Amniotic epithelial cell (primary cell): ENCODE measurements around the gene MYD88.

Experiments used
- DNase-seq: peaks from one replicate; pipeline ENCODE4 v3.0.0-alpha.2; 2010; ENCODE audit warnings: low read depth

MYD88 gene

DNA sequence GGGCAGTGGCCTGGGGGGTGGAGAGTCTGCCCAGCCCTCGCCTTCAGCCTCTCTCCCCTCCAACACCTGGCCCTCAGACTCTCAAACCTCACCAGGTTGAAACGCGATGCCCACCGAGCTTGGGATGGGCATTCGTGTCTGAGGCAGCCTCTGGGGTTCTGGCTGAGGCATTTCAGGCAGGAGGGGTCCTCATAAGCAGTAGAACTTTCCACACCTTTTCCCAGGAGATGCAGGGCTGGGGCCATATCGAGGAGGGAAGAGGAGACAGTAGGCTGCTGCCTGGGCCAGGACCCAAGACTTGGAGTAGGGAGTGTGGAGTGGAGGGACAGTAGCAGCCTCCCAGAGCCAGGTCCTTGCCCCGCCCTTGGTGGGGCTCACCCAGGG lies 26.1 kb upstream of the MYD88 start:
- no peak for DNase-seq

DNA sequence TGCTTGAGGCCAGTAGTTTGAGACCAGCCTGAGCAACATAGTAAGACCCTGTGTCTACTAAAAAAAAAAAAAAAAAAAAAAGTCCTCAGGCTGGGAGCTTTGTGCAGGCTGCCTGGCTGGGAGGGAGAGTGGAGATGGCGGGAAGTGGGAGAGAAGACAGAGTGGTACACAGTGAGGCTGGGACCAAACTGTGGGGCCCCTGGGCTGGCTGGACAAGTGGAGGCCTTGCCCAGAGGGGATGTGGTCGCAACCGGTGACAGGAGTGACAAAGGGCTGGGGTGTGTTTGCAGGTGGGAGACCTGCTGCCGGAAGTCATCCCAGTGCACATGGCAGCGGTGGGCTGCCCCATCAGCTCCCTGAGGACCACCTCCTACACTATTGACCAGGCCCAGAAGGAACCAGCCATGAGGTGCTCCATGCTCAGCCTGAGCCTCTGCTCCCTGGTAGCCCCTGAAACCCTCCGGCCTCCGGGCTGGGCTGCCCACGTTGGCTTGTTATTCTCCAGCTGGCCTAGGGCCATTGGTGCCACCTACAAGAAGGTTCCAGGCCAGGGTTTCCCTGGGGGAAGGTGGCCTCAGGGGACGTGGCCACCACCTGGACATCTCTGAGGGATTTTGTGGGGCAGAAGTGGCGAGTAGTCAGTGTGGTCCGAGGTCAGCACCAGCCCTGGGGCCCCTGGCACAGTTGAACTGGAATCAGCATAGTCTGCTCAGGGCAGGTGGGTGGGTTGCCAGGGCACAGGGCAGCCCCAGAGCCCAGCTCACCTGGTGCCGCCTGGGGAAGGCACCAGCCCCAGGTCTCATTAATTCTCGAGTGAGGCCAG lies 24.2 kb upstream of the MYD88 start:
- DNase-seq, result no peak

DNA sequence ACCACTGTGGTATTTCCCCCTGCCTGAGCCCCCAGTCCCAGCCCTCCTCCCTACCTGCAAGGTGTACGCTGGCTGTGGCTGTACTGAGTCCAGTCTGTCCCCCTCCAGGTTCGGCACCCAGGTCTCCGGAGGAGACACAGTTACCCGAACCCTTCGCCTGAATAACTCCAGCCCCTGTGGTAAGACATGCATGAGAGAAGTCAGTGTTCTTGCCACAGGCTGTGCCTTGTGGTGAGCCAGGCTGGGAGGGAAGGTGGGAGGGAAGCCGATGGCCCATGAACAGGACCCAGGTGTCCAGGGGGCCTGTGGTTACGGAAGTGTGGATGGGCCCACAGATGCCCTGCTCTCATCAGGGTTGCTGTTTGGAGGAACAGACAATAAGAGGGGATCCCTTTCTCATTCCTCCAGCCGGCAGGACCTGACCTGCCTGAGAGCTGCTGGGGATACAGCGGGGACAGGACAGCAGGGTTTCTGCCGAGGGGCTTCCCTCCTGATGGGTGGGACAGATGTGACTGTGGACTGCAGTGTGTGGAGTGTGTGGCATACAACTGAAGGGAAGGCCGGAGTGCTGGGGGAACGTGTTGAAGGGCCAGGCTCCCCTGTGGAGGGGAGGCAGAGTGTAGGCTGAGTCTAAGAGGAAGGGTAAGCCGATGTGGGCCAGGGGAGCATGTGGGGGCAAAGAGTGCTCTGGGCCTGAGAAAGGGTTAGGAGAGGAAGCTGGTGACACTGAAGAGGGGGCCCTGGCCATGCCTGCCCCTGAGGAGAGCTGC lies 23.4 kb upstream of the MYD88 start:
- DNase-seq, result no peak

DNA sequence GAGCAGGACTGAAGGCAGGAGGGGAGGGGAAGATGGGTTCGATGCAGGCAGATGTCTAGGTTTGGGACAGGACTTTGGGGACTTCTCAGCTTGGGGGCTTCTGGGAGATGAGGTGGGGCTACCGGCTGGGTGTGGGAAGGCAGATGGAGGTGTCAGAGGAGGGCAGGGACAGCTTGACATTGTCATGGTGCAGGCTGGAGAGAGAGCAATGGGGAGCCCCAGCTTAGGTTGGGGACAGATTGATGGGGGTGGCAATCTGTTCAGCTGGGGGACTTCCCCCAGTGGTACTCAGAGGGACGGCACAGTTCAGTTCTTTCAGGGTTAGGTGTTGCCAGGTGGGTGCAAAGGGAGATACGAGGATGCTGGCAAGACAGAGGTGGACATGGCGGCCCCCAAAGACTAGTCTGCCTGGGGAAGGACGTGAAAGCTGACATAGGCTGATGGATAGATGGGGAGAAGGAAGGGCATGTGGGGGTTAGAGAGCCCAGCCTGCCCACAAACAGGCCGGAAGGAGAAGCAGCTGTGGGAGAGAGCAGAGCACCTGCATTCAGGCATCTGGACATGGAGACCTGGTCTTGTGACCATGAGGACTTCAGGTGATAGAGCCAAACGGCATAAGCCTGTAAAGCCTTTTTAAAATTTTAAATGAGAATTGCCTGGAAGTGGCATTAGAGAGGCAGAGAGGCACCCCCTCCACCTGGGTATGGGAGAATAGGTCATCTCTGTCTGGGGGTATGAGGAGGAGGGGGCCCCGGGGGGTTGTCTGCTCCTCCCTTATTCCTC lies 22.6 kb upstream of the MYD88 start:
- no peak for DNase-seq

DNA sequence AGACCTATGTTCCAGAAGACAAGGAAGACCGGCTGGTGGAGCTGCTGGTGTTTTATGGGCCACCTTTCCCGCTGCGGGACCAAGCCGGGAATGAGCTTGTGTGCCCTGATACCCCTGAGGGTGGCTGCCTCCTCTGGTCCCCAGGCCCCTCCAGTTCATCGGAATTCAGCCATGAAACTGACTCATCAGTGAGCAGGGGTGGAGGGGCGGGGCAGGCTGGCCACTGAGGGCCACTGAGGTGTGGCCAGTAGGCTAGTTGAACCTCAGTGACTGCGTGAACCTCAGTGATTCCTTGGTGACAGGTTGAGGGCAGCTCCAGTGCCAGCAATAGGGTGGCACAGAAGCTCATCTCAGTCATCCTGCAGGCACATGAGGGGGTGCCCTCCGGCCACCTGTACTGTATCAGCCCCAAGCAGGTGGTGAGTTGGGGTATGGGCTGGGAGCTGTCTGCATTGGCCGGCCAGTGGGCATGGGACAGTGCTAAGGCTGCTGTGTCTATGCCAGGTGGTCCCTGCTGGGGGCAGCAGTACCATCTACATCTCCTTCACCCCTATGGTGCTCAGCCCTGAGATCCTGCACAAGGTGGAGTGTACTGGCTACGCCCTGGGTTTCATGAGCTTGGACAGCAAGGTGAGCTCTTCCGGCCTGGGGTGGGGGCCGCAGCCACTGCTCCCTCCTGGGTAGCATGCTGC lies 21.8 kb upstream of the MYD88 start:
- no peak for DNase-seq

DNA sequence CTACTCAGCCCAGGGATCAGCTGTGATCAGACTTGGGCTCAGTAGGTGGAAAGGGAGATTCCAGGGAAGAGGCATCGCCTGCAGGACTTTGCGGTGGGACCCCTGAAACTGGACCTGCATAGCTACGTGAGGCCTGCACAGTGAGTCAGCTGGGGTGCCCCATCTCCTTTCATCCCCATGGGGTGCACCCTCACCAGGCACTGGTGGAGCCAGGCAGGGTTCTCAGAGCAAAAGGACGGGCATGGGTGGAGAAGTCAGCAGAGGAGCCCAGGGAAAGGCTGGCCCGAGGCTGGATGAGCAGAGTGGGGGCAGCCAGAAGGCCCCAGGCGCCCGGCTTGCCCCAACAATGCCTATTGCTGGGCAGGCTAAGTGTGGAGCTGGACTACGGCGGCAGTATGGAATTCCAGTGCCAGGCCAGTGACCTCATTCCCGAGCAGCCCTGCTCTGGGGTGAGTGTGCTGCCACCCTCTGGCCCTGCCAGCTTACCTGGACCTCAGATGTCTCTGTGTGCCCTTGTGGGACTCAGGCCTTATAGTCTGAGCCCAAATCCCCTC lies 21.2 kb upstream of the MYD88 start:
- DNase-seq, result no peak

DNA sequence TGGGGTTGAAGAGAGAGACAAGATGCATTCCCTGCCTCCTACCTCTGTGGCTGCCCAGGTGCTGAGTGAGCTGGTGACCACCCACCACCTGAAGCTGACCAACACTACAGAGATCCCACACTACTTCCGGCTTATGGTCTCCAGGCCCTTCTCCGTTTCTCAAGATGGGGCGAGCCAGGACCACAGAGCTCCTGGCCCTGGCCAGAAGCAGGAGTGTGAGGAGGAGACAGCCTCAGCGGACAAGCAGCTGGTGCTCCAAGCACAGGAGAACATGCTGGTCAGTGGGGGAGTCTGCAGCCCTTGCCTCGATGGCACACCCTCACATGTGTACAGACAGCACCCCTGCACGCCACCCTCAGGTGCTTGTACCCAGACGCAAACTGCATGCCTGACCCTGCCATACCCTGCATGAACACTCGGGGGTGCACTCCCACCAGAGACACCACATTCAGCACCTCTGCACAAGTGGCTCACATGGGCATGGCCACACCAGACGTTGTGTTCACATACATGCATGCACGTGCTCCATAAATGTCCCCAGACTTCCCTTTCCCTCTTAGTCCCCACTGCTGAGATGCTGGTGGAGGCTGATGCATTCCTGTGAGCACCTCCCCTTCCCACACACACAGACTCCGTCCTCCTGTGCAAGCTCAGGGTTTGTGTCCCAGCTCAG lies 20.6 kb upstream of the MYD88 start:
- DNase-seq, result peak; percentile 57

DNA sequence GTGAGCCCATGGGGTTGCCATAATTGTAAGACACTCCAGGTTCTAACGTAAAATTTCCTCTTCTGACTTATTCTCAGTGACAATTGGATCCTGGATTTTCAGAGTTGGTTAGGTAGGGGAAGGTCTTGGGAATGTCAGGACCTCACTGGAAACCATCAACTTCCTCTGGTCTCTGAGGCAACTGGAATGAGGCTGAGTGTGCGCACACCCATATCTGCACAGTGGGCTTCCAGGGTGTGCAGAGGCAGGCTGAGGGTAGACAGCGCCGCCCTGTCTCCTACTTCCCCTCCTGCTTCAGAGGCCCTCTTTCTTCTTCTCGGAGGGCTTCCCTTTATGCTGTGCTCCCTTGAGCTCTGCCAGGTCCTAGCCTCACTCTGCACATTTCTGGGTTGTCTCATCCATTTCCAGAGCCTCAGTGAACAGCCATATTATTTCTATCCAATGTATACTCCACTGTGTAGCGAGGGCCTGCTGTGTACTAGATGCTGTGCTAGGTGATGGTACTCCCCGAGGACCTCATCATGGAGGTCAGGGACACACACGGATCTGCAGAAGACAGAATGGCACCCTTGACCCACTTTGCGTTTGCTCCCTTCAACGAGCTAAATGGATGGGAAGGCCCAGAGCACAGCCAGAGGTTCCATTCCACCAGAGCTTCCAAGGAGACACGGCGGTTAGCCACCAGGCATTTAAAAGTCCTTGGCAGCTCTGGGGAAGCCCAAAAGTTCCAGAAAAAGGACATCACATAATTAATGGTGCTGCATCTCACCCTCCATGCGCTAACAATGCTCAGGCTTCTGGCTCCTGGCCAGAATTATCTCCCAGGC lies 19.8 kb upstream of the MYD88 start:
- DNase-seq, result no peak

DNA sequence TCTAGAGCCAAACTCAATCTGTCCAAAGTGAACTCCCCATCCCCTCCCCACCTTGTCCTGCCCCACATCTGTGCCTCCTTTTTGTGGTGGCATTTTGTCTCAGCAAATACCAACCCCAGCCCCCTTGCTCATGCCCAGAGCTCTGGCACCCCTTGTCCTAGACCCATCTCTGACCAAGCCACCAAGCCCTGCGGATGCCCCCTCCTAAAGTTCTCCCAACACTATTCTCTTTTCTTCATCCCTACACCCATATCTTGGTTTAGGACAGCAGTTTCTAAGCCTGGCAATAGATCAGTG lies 19.3 kb upstream of the MYD88 start:
- no peak for DNase-seq

DNA sequence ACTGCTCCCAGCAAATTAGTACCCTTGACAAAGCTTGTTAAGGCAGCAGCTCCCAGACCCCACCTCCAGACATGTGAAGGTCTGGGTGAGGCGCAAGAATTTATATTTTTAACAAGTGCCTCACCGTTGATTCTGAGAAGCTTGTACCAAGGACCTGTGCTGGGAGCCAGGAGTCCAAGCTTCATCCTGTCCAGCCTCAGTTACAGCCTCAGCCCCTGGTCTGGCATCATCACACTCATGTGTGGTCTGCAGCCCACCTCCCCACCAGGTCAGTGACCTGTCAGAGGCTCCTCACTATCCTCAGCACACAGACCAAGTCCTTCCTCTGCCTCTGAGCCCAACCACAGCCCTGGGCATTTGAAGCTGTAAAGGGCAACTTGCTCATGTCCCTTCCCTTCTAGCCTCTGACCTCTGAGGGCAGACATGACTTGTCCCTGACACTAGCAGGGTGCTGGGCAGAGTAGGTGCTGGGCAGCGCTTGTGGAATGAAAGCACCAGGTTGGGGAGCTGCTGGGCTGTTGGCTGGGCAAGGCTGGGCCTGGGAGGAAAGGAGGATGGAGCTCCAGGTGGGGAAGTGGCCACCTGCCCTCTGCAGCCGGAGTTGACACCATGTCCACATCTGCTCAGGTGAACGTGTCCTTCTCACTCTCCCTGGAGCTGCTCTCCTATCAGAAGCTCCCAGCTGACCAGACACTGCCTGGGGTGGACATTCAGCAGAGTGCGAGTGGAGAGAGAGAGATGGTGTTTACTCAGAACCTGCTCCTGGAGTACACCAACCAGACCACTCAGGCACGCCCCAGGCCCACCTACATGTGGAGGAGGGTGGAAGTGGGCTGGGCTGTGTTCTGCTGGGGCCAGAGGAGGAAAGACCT lies 18.4 kb upstream of the MYD88 start:
- DNase-seq, result no peak

DNA sequence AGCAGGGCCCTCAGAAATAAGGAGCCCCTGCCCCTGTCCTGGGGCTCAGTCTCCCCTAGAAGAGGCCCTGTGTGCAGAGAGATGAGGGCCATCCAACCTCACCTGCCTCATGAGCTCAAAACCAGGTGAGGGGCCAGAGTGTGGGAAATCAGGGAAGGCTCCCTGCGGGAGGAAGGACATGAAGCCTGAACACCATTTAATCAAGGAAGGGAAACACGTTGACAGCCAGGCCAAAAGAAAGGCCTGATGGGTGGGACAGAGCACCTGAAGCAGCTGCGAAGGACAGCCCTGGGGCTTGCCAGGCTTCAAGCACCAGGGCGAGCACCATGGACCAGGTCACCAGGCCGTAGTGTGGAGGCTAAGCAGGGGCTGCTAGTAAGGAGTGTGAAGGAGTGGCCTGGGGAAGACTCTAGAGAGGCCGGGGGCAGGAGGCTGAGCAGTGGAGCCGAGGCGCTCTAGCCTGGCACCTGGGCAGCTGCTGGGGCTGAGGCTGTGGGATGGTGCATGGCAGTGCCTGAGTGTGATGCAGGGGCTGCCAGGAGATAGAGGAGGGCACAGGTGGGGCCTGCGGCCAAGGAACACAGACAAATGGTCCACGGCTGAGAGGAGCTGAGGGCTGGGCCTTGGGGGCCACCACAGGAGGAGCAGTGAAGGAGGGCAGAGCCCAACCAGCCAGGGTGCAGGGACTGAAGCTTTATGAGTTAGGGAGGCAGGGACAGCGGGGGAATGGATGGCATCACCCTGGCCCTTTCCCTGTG lies 17.6 kb upstream of the MYD88 start:
- DNase-seq, result no peak

DNA sequence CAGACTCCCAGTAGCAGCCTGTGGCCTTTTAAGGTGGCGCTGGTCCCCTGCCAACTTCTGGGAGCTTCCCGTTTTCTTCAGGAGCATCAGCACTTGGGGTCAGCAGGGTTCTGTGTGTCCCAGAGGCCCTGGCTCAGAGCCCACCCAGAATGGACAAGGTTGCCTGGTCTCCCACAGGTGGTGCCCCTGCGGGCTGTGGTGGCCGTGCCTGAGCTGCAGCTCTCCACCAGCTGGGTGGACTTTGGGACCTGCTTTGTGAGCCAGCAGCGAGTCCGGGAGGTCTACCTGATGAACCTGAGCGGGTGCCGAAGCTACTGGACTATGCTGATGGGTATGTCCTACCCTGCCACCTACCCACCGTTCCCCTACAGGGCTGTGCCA lies 17.0 kb upstream of the MYD88 start:
- no peak for DNase-seq

DNA sequence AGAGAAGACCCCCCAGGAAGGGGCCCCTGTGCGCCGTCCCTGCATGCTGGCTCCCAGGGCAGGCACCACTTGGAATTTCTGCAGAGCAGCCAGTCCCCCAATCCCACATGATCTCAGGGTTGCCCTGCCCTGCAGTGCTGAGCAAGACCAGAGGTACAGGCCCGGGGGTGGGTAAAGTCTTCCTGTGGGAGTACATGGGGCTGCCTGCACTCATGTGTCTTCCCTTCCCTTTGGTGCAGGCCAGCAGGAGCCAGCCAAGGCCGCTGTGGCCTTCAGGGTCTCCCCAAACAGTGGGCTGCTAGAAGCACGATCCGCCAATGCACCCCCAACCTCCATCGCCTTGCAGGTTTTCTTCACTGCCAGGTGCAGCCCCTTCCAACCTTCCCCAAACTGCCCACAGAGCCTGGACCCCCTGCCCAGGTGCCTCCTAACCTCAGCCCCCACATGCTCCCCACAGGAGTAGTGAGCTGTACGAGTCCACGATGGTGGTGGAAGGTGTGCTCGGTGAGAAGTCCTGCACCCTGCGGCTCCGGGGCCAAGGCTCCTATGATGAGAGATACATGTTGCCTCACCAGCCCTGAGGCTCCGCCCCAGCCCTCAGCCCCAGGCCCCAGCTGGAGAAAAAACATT lies 16.5 kb upstream of the MYD88 start:
- no peak for DNase-seq

DNA sequence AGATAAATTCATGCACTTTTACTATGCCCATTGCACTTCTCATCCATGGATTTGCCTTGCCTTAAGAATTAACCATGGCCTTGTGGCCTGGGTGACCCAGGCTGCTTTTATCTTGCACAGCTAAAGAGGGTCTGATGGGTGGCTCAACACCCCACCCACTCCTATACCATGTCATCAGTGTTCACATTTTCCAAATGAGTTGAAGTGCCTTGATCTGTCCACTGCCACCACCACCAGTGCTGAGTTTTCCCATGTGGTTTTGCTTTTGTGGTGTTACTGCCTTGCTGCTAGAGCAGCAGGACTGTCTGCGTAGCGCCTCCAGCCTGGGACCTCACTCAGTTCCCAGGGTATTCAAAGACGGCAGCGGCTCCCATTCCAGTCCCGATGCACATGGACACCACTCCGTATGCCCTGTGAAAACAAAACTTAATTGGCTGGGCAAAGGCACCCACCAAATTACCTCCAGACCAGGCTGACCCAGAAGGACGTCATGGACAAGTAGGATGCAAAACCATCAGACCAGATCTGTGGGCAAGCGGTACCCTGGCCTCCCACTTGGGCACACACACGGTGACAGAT lies 15.7 kb upstream of the MYD88 start:
- no peak for DNase-seq

DNA sequence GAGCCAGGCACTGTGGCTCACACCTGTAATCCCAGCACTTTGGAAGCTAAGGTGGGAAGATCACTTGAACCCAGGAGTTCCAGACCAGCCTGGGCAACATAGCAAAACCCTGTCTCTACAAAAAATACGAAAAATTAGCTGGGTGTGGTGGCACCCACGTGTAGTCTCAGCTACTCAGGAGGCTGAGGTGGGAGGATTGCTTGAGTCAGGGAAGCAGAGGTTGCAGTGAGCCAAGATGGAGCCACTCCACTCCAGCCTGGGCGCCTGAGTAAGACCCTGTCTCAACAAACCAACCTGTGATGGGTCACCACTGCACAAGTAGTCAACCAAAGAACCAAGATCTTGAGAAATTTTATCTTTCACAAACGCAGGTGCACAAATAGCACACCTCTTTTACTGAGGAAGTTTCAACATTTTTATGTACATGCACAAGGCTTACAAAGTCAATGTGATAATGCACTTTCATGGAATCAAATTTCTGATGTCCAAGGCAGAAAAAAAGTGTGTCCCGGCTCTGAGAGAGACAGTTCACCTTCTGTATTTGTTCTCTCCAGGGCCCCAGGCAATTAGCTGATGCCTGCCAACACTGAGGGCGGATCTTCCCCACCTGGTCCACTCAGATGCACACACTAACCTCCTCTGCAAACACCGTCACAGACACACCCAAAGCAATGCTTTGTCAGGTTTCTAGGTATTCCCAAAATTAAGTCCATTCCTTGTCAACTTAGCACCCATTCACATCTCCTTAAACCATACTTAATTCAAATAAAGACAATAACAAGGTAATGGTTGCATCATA lies 13.9 kb upstream of the MYD88 start:
- no peak for DNase-seq

DNA sequence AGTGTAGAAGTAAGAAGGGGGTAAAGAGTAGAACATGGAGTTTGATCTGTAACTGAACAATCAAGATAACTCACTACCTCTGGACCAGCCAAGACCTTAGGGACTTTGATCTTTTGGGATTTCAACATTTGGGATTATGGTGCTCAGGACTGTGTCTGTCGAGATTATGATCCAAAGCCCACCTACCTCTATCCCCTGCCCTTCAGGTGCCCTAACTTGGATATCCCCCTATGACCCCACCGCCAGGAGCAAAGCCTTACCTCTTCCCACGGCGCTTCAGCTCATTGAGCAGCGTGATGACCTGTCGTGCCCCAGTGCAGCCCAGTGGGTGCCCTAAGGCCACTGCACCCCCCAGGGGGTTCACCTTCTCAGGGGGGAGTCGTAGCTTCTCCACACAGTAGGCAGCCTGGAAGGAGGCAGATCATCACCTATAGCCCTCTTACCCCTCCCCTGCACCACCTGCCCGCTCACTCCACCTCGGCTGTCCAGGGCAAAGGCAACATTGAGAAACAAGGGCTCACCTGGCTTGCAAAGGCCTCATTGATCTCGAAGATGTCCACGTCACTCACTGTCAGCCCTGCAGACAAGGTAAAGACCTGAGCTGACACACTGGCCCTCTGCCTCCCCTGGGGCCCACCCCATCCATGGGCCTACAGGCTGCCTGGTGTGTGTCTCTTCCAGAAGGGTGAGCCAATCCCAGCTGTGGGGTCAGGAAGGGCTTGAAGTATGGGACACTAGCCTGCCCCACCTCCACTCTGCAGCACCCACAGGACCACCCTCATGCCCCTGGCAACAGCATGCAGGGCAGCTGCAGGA lies 12.9 kb upstream of the MYD88 start:
- no peak for DNase-seq
